WTC11 (cell line): ENCODE measurements around the gene NOB1. TPM values are rescaled to one million over a fixed set of nuclear protein-coding genes. Genes with fewer than 3 reads are reported as not detected.
A peak's percentile ranks its signal among the peaks of the same experiment; 100 is the strongest.

Experiments used
- ATAC-seq: fragments of 200-7000 bp; cut with Tn5 transposase; 2 replicates; pipeline ENCODE4 v1.10.0; 2021; ENCODE audit warnings: mild to moderate bottlenecking, moderate library complexity
- CTCF ChIA-PET: fragments of 300-600 bp; sonication (Branson Sonifier 250); formaldehyde crosslinking; loops from one replicate; lab custom pipeline; 2021; ENCODE audit warnings: antibody characterized with exemption; lab: Charles Lee
- POLR2A ChIA-PET: fragments of 350-600 bp; sonication (Branson Sonifier 250); formaldehyde crosslinking; loops from one replicate; lab custom pipeline; 2021; ENCODE audit warnings: antibody characterized with exemption; lab: Charles Lee
- DNase-seq: peaks from one replicate; pipeline ENCODE4 v3.0.0; 2021; ENCODE audit warnings: low spot score
- H3K27ac Mint-ChIP-seq: 2 replicates; pipeline ENCODE4 v1.8.0; 2021; ENCODE audit warnings: mixed read lengths
- H3K27me3 Mint-ChIP-seq: 2 replicates; pipeline ENCODE4 v1.8.0; 2021; ENCODE audit warnings: low read depth, mild to moderate bottlenecking, moderate library complexity, mixed read lengths
- H3K36me3 Mint-ChIP-seq: 2 replicates; pipeline ENCODE4 v1.8.0; 2021; ENCODE audit warnings: mixed read lengths
- H3K4me1 Mint-ChIP-seq: 2 replicates; pipeline ENCODE4 v1.8.0; 2022; ENCODE audit warnings: mixed read lengths
- H3K4me3 Mint-ChIP-seq: 2 replicates; pipeline ENCODE4 v1.8.0; 2021; ENCODE audit warnings: mild to moderate bottlenecking, moderate library complexity, mixed read lengths
- H3K9me3 Mint-ChIP-seq: 2 replicates; pipeline ENCODE4 v1.8.0; 2021; ENCODE audit warnings: mixed read lengths
- CBFB ChIP-seq: sonication (generic); formaldehyde crosslinking; IDR thresholded peaks from 2 replicates; pipeline ENCODE4 v1.8.1; 2022; ENCODE audit warnings: mild to moderate bottlenecking, low read depth, missing genetic modification reagents
- FOXJ3 ChIP-seq: sonication (generic); formaldehyde crosslinking; IDR thresholded peaks from 2 replicates; pipeline ENCODE4 v1.9.0; 2021; ENCODE audit warnings: missing genetic modification reagents, mild to moderate bottlenecking, borderline replicate concordance
- FOXP1 ChIP-seq: sonication (generic); formaldehyde crosslinking; IDR thresholded peaks from 2 replicates; pipeline ENCODE4 v1.8.0; 2022; ENCODE audit warnings: missing genetic modification reagents, mild to moderate bottlenecking, moderate library complexity, borderline replicate concordance
- HMGA2 ChIP-seq: fragments of 250-450 bp; sonication (Bioruptor Pico); IDR thresholded peaks from 2 replicates; pipeline ENCODE4 v1.4.0; 2021; ENCODE audit warnings: mild to moderate bottlenecking, moderate library complexity
- KAT7 ChIP-seq: sonication (generic); formaldehyde crosslinking; IDR thresholded peaks from 2 replicates; pipeline ENCODE4 v1.8.1; 2023; ENCODE audit warnings: missing genetic modification reagents, mild to moderate bottlenecking, borderline replicate concordance
- NFE2L1 ChIP-seq: sonication (generic); formaldehyde crosslinking; IDR thresholded peaks from 2 replicates; pipeline ENCODE4 v1.8.1; 2023; ENCODE audit warnings: missing genetic modification reagents
- NR2C2 ChIP-seq: sonication (generic); formaldehyde crosslinking; IDR thresholded peaks from 2 replicates; pipeline ENCODE4 v1.8.0; 2022; ENCODE audit warnings: mild to moderate bottlenecking, missing genetic modification reagents
- SP1 ChIP-seq: sonication (generic); formaldehyde crosslinking; conservative IDR thresholded peaks from 2 replicates; pipeline ENCODE4 v1.8.1; 2022; ENCODE audit warnings: missing genetic modification reagents
- ZNF138 ChIP-seq: sonication (generic); formaldehyde crosslinking; conservative IDR thresholded peaks from 2 replicates; pipeline ENCODE4 v1.8.1; 2022; ENCODE audit warnings: mild to moderate bottlenecking, moderate library complexity, missing genetic modification reagents
- ZNF317 ChIP-seq: sonication (generic); formaldehyde crosslinking; IDR thresholded peaks from 2 replicates; pipeline ENCODE4 v1.8.1; 2023; ENCODE audit warnings: low read depth, mild to moderate bottlenecking, moderate library complexity, missing genetic modification reagents, borderline replicate concordance
- total RNA-seq: library from RNA; stranded (reverse); gene quantifications from 3 replicates; pipeline ENCODE4 v1.2.3, GENCODE V29; 2021
- TF ChIP-seq, protein P1 (sequence below): sonication (generic); formaldehyde crosslinking; IDR thresholded peaks from 2 replicates; pipeline ENCODE4 v1.8.0; 2022; ENCODE audit warnings: mild to moderate bottlenecking, missing genetic modification reagents
- TF ChIP-seq, protein P2 (sequence below): sonication (generic); formaldehyde crosslinking; IDR thresholded peaks from 2 replicates; pipeline ENCODE4 v1.8.0; 2022; ENCODE audit warnings: missing genetic modification reagents
- TF ChIP-seq, protein P3 (sequence below): fragments of 200-600 bp; IDR thresholded peaks from 2 replicates; pipeline ENCODE4 v1.8.0; 2022; ENCODE audit warnings: antibody characterized with exemption
- TF ChIP-seq, protein P4 (sequence below): sonication (generic); formaldehyde crosslinking; IDR thresholded peaks from 2 replicates; pipeline ENCODE4 v1.8.0; 2022; ENCODE audit warnings: mild to moderate bottlenecking, missing genetic modification reagents
- TF ChIP-seq, protein P5 (sequence below): fragments of 250-450 bp; sonication (Bioruptor Pico); IDR thresholded peaks from 2 replicates; pipeline ENCODE4 v1.9.0; 2021; ENCODE audit warnings: mild to moderate bottlenecking, borderline replicate concordance

NOB1 gene
- total RNA-seq, 1 experiment from 2014 or later, result 88.0 TPM

DNA sequence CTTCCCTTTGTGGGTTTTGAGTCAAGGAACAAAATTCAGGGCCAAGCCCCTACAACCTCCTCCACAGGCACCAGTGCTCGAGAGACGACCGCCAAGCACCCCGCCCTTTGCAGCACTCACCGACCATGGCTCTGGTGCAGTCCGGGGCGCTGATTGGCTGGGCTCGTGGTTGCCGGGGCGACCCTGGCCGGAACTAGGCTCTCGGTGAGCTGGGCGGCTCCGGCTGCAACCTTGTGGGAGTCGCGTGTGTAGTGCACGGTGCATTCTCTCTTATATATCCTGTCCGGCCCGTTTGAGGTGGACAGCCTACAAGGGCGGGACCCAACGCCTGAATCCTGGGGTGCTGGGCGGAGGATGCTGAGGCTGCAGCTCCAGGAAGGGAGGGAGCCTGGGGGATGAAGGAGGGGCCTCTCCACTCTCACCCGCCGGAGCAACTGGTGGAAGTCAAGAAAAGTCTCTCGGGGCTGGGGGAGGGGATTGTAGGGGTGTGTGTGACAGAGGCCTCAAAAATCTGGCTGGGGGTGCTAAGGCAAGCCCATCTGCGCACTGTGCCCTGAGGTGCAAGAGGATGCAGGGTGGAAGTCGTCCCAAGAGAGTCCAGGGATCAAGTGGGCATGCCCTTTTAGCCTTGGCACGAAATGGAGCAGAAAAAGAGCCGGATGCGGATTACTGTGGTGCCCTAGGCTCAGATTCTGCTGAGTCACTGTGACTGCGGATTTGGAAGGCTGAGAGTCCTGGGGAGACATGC, 28.2 kb downstream of the NOB1 start, which contains the start of gene NQO1 (continued):
- TF ChIP-seq FOXJ3 (CRISPR knock-in tag), result no peak
- TF ChIP-seq SP1 (CRISPR knock-in tag), result peak; percentile 56; the same call in 1 of the 2 replicates
- peak; percentile 99 for TF ChIP-seq NFE2L1
- no peak for TF ChIP-seq NR2C2 (CRISPR knock-in tag)
- TF ChIP-seq ZNF317 (CRISPR knock-in tag), result 0 out of 2 replicates have a peak, but pooled peaks have one; percentile 53
- no peak for TF ChIP-seq HMGA2
- no peak for TF ChIP-seq ZNF138 (CRISPR knock-in tag)
- TF ChIP-seq, protein P1, sequence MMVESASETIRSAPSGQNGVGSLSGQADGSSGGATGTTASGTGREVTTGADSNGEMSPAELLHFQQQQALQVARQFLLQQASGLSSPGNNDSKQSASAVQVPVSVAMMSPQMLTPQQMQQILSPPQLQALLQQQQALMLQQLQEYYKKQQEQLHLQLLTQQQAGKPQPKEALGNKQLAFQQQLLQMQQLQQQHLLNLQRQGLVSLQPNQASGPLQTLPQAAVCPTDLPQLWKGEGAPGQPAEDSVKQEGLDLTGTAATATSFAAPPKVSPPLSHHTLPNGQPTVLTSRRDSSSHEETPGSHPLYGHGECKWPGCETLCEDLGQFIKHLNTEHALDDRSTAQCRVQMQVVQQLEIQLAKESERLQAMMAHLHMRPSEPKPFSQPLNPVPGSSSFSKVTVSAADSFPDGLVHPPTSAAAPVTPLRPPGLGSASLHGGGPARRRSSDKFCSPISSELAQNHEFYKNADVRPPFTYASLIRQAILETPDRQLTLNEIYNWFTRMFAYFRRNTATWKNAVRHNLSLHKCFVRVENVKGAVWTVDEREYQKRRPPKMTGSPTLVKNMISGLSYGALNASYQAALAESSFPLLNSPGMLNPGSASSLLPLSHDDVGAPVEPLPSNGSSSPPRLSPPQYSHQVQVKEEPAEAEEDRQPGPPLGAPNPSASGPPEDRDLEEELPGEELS (CRISPR knock-in tag), result peak; percentile 41

DNA sequence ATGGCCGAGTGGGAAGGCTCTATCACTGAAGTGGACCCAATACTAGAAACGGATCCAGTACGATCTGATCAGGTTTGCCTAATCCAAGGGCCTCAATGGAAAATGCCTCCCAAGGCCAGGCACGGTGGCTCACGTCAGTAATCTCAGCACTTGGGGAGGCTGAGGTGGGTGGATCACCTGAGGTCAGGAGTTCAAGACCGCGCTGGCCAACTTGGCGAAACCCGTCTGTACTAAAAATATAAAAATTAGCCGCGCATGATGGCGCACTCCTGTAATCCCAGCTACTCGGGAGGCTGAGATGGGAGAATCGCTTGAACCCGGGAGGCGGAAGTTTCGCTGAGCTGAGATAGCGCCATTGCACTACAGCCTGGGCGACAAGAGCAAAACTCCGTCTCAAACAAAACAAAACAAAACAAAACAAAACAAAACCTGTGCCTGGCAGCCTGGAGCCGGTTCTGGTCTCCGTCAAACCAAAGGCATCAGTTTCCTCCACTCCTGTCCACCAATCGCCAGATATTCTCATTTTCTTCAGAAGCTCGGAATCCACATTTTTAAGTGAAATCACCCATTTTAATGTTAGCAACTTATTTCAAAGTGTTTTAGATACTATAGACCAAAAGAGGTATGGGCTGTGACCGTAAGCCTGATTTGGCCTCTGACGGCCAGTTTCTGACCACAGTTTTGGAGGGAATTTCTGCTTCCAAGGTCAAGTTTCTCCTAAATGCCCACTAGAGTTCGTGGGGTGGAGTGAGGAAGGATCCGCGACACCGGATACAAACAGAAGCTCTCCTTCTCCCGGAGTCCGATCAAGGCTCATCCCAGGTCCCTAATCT, 29.0 kb downstream of the NOB1 start:
- DNase-seq (no peak), ATAC-seq (no peak)
- Mint-ChIP-seq H3K27me3 (no peaks in the 10 kb centered on the region), H3K9me3 (no peaks in the 10 kb centered on the region), H3K36me3 (no peaks in the 10 kb centered on the region), H3K27ac (peak overlapping the region; percentile 99), H3K4me3 (peak overlapping the region; percentile 91), H3K4me1 (peaks cover 40% of the 10 kb centered on the region)
- CTCF ChIA-PET, result interaction anchor here (1.3 to 5.5 kb wide), 5 partner anchors 16 to 330 kb away, joined by 3 to 31 read pairs (median 6); partner anchors contain the start of gene NOB1
- POLR2A ChIA-PET, result interaction anchor here (0.8 to 1.0 kb wide), 3 partner anchors 37 to 564 kb away, joined by 3 read pairs; partner anchors contain the start of gene AARS1
- no peak for TF ChIP-seq CBFB (CRISPR knock-in tag)
- TF ChIP-seq, protein P2, sequence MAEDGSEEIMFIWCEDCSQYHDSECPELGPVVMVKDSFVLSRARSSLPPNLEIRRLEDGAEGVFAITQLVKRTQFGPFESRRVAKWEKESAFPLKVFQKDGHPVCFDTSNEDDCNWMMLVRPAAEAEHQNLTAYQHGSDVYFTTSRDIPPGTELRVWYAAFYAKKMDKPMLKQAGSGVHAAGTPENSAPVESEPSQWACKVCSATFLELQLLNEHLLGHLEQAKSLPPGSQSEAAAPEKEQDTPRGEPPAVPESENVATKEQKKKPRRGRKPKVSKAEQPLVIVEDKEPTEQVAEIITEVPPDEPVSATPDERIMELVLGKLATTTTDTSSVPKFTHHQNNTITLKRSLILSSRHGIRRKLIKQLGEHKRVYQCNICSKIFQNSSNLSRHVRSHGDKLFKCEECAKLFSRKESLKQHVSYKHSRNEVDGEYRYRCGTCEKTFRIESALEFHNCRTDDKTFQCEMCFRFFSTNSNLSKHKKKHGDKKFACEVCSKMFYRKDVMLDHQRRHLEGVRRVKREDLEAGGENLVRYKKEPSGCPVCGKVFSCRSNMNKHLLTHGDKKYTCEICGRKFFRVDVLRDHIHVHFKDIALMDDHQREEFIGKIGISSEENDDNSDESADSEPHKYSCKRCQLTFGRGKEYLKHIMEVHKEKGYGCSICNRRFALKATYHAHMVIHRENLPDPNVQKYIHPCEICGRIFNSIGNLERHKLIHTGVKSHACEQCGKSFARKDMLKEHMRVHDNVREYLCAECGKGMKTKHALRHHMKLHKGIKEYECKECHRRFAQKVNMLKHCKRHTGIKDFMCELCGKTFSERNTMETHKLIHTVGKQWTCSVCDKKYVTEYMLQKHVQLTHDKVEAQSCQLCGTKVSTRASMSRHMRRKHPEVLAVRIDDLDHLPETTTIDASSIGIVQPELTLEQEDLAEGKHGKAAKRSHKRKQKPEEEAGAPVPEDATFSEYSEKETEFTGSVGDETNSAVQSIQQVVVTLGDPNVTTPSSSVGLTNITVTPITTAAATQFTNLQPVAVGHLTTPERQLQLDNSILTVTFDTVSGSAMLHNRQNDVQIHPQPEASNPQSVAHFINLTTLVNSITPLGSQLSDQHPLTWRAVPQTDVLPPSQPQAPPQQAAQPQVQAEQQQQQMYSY (CRISPR knock-in tag), result no peak
- no peak for TF ChIP-seq FOXP1 (CRISPR knock-in tag)
- TF ChIP-seq, protein P3, sequence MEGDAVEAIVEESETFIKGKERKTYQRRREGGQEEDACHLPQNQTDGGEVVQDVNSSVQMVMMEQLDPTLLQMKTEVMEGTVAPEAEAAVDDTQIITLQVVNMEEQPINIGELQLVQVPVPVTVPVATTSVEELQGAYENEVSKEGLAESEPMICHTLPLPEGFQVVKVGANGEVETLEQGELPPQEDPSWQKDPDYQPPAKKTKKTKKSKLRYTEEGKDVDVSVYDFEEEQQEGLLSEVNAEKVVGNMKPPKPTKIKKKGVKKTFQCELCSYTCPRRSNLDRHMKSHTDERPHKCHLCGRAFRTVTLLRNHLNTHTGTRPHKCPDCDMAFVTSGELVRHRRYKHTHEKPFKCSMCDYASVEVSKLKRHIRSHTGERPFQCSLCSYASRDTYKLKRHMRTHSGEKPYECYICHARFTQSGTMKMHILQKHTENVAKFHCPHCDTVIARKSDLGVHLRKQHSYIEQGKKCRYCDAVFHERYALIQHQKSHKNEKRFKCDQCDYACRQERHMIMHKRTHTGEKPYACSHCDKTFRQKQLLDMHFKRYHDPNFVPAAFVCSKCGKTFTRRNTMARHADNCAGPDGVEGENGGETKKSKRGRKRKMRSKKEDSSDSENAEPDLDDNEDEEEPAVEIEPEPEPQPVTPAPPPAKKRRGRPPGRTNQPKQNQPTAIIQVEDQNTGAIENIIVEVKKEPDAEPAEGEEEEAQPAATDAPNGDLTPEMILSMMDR, result no peak
- TF ChIP-seq, protein P4, sequence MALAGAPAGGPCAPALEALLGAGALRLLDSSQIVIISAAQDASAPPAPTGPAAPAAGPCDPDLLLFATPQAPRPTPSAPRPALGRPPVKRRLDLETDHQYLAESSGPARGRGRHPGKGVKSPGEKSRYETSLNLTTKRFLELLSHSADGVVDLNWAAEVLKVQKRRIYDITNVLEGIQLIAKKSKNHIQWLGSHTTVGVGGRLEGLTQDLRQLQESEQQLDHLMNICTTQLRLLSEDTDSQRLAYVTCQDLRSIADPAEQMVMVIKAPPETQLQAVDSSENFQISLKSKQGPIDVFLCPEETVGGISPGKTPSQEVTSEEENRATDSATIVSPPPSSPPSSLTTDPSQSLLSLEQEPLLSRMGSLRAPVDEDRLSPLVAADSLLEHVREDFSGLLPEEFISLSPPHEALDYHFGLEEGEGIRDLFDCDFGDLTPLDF (CRISPR knock-in tag), result no peak
- TF ChIP-seq, protein P5, sequence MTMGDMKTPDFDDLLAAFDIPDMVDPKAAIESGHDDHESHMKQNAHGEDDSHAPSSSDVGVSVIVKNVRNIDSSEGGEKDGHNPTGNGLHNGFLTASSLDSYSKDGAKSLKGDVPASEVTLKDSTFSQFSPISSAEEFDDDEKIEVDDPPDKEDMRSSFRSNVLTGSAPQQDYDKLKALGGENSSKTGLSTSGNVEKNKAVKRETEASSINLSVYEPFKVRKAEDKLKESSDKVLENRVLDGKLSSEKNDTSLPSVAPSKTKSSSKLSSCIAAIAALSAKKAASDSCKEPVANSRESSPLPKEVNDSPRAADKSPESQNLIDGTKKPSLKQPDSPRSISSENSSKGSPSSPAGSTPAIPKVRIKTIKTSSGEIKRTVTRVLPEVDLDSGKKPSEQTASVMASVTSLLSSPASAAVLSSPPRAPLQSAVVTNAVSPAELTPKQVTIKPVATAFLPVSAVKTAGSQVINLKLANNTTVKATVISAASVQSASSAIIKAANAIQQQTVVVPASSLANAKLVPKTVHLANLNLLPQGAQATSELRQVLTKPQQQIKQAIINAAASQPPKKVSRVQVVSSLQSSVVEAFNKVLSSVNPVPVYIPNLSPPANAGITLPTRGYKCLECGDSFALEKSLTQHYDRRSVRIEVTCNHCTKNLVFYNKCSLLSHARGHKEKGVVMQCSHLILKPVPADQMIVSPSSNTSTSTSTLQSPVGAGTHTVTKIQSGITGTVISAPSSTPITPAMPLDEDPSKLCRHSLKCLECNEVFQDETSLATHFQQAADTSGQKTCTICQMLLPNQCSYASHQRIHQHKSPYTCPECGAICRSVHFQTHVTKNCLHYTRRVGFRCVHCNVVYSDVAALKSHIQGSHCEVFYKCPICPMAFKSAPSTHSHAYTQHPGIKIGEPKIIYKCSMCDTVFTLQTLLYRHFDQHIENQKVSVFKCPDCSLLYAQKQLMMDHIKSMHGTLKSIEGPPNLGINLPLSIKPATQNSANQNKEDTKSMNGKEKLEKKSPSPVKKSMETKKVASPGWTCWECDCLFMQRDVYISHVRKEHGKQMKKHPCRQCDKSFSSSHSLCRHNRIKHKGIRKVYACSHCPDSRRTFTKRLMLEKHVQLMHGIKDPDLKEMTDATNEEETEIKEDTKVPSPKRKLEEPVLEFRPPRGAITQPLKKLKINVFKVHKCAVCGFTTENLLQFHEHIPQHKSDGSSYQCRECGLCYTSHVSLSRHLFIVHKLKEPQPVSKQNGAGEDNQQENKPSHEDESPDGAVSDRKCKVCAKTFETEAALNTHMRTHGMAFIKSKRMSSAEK, result no peak
- TF ChIP-seq SP1 (CRISPR knock-in tag), result no peak
- no peak for TF ChIP-seq KAT7 (CRISPR knock-in tag)
- TF ChIP-seq ZNF138 (CRISPR knock-in tag), result no peak
- TF ChIP-seq, protein P1 (CRISPR knock-in tag), result no peak
